GM12864 (cell line): Measurements from ENCODE around the gene PVALEF.

Experiments used
- DNase-seq: peaks from one replicate; pipeline ENCODE4 v3.0.0-alpha.2; 2011; ENCODE audit warnings: low read depth
- H3K4me3 ChIP-seq: 2 replicates; pipeline ENCODE4 v1.5.1; 2011; ENCODE audit warnings: mild to moderate bottlenecking, low read depth, low read length, control low read depth
- CTCF ChIP-seq: IDR thresholded peaks from 2 replicates; pipeline ENCODE4 v1.5.1; 2011; ENCODE audit warnings: low read depth, mild to moderate bottlenecking, moderate library complexity, low read length, control low read depth, inconsistent platforms; ENCODE audit errors: missing control alignments

The PVALEF gene

GRCh38 chr17:81162491-81162890 lies 2.8 kb upstream of the PVALEF start:
- TF ChIP-seq CTCF, result no peak
- no peak overlapping the region for H3K4me3 ChIP-seq
- DNase-seq, result no peak

GRCh38 chr17:81163051-81163695 lies 2.1 kb upstream of the PVALEF start:
- no peak for DNase-seq
- TF ChIP-seq CTCF, result no peak
- H3K4me3 ChIP-seq, result no peak overlapping the region

GRCh38 chr17:81163703-81164370 lies 1.5 kb upstream of the PVALEF start:
- H3K4me3 ChIP-seq, result no peak overlapping the region
- DNase-seq, result no peak
- TF ChIP-seq CTCF, result no peak

GRCh38 chr17:81164371-81165245 lies 699 bp upstream of the PVALEF start:
- DNase-seq, result no peak
- no peak for TF ChIP-seq CTCF
- no peak overlapping the region for H3K4me3 ChIP-seq

DNA sequence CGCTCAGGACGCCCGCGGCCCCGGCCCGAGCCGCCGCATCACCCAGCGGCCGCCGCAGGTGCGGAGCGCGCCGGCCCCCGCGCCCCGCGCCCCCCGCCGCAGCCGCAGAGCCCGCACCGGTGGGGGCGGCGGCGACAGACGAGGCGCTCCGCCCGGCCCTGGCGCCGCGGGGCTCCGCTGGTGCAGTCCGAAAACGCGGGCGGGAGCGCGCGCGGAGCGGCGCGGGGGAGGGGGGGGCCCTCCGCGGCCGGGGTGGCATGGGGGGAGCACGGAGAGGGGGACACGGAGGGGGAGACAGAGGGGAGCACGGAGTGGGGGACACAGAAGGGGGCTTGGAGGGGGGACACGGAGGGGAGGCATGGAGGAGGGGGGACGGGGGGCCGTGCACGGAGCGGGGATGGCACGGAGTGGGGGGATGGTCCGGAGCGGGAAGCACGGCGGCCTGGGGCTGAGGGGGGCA lies 756 bp downstream of the PVALEF start, which contains the start of gene AATK:
Gene AATK (minus strand): TSS at position 189 of the 460 bp plus-strand sequence. CDS start 229 bp downstream, outside the sequence.
- no peak for TF ChIP-seq CTCF
- DNase-seq, result no peak
- H3K4me3 ChIP-seq, result no peak within 1 kb of the TSS

- TF ChIP-seq CTCF, result no peak
- no peak overlapping the region for H3K4me3 ChIP-seq
- no peak for DNase-seq
Observed at GRCh38 chr17:81167194-81167524, 1.9 kb downstream of the PVALEF start.
